ENCODE data around the gene CNTNAP3B.
"Not testable (repeated sequence)": the region's sequence is repeated elsewhere in the genome, so short reads cannot be mapped to it uniquely, and the experiment has no call there.

DNA sequence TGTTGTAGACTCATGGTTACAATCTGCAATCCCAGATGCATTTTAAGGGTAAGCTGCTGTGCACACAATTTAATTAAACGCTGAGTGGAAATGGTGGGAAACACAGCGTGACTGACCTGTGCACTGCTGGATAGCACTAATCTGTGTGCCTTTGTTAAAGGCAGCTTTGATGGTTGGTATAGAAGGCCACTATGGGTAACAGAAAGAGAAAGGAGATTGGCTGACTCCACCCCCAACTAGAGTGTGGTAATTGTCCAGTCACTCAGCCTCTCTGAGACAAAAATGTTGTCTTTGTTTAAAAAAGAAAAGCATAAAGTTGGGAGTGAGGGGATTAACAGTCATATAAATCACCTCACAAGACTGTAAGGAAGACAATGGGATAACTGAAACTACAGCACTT is 48.9 kb downstream of the CNTNAP3B start:
- TF ChIP-seq, protein P1, sequence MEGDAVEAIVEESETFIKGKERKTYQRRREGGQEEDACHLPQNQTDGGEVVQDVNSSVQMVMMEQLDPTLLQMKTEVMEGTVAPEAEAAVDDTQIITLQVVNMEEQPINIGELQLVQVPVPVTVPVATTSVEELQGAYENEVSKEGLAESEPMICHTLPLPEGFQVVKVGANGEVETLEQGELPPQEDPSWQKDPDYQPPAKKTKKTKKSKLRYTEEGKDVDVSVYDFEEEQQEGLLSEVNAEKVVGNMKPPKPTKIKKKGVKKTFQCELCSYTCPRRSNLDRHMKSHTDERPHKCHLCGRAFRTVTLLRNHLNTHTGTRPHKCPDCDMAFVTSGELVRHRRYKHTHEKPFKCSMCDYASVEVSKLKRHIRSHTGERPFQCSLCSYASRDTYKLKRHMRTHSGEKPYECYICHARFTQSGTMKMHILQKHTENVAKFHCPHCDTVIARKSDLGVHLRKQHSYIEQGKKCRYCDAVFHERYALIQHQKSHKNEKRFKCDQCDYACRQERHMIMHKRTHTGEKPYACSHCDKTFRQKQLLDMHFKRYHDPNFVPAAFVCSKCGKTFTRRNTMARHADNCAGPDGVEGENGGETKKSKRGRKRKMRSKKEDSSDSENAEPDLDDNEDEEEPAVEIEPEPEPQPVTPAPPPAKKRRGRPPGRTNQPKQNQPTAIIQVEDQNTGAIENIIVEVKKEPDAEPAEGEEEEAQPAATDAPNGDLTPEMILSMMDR (IDR thresholded peaks at IDR 0.05; ENCODE audit: low read depth, low read length, poor library complexity, severe bottlenecking) = not testable (repeated sequence)
- not testable (repeated sequence) for TF ChIP-seq EZH2phosphoT487 (IDR thresholded peaks at IDR 0.05; ENCODE audit: borderline replicate concordance, low read length)

All from DOHH2 (cell line).